ENCODE measurements around the gene TADA2A. TPM values are rescaled to one million over a fixed set of nuclear protein-coding genes. Genes with fewer than 3 reads are reported as not detected.

Gene TADA2A
- total and polyA plus RNA-seq, 2 experiments from 2014 or later = 8.4 to 18.3 TPM

DNA sequence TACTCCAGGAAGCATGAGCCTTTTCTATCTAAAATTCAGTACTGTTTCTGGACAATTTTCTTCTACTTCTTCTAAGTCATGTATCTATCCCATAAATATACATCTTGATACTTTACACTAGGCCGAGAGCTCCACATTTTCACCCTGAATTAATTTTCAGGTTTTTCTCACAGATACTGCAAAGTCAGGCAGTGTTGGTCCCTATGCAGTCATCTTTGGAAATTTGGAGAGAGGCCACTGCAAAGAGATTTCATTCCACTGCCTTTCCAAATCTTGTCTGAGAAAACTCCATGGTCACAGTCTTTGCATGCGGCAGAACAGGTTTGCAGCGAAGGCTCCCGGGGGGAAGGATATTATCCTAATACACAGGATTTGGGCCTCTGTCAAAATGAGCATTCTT is 111.2 kb downstream of the TADA2A start:
- no peak for TF ChIP-seq EZH2 (IDR thresholded peaks at IDR 0.05; ENCODE audit: borderline replicate concordance)
- no peak for TF ChIP-seq EZH2phosphoT487 (IDR thresholded peaks at IDR 0.05; ENCODE audit: low read depth, severe bottlenecking, unreplicated experiment)
- TF ChIP-seq, protein P1, sequence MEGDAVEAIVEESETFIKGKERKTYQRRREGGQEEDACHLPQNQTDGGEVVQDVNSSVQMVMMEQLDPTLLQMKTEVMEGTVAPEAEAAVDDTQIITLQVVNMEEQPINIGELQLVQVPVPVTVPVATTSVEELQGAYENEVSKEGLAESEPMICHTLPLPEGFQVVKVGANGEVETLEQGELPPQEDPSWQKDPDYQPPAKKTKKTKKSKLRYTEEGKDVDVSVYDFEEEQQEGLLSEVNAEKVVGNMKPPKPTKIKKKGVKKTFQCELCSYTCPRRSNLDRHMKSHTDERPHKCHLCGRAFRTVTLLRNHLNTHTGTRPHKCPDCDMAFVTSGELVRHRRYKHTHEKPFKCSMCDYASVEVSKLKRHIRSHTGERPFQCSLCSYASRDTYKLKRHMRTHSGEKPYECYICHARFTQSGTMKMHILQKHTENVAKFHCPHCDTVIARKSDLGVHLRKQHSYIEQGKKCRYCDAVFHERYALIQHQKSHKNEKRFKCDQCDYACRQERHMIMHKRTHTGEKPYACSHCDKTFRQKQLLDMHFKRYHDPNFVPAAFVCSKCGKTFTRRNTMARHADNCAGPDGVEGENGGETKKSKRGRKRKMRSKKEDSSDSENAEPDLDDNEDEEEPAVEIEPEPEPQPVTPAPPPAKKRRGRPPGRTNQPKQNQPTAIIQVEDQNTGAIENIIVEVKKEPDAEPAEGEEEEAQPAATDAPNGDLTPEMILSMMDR (IDR thresholded peaks at IDR 0.05; ENCODE audit: poor library complexity) = no peak
- Histone ChIP-seq H3K4me1 (ENCODE audit: insufficient read depth) (no peaks in the 10 kb centered on the region), H3K4me2 (no peak overlapping the region), H3K36me3 (replicated peaks; ENCODE audit: insufficient read depth, low read depth) (no peaks in the 10 kb centered on the region), H2AFZ (no peak overlapping the region), H3K9me2 (replicated peaks; ENCODE audit: insufficient read depth) (no peaks in the 10 kb centered on the region), H3K27ac (no peak overlapping the region), H4K20me1 (ENCODE audit: insufficient read depth, poor library complexity, severe bottlenecking) (no peaks in the 10 kb centered on the region), H3K27me3 (no peaks in the 10 kb centered on the region), H3K4me3 (no peak overlapping the region), H3K79me2 (no peaks in the 10 kb centered on the region), H3K9me3 (ENCODE audit: low read depth) (no peaks in the 10 kb centered on the region)
- WGBS (ENCODE audit: low lambda C conversion rate, missing lambda C conversion rate) = 91% methylated on average over 4 of the region's 4 CpGs
- no peak for DNase-seq (ENCODE audit: low spot score)

DNA sequence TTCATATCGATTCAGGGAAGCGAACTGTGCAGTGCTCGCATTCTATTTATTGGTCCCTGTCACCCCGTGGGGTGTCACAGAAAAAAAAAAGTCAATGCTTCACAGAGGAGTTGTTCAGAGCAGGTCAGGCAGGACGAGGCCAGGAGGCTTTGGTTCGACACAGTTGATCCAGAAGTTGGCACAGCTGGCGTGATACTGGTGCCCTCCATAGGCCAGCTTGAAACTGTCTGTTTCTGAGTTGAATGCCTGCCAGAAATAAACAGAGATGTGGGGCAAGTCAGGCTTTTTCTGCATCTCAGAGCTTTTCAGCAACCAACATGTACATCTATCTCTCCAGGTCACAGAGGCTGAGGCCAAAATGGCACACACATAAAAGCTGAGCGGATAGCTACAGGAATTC is 112.1 kb downstream of the TADA2A start:
- no peak overlapping the region for H2AFZ ChIP-seq
- no peaks in the 10 kb centered on the region for H3K27me3 ChIP-seq
- no peaks in the 10 kb centered on the region for H3K79me2 ChIP-seq
- no peaks in the 10 kb centered on the region for H3K9me2 ChIP-seq (replicated peaks; ENCODE audit: insufficient read depth)
- DNase-seq (ENCODE audit: low spot score) = no peak
- H3K36me3 ChIP-seq (replicated peaks; ENCODE audit: insufficient read depth, low read depth) = no peaks in the 10 kb centered on the region
- H3K27ac ChIP-seq = no peak overlapping the region
- no peak overlapping the region for H3K4me3 ChIP-seq
- TF ChIP-seq, protein P1 (IDR thresholded peaks at IDR 0.05; ENCODE audit: poor library complexity) = no peak
- TF ChIP-seq EZH2phosphoT487 (IDR thresholded peaks at IDR 0.05; ENCODE audit: low read depth, severe bottlenecking, unreplicated experiment) = no peak
- no peaks in the 10 kb centered on the region for H3K9me3 ChIP-seq (ENCODE audit: low read depth)
- no peak overlapping the region for H3K4me2 ChIP-seq
- H4K20me1 ChIP-seq (ENCODE audit: insufficient read depth, poor library complexity, severe bottlenecking) = no peaks in the 10 kb centered on the region
- H3K4me1 ChIP-seq (ENCODE audit: insufficient read depth) = no peaks in the 10 kb centered on the region
- 96% methylated on average over 8 of the region's 8 CpGs for WGBS (ENCODE audit: low lambda C conversion rate, missing lambda C conversion rate)

DNA sequence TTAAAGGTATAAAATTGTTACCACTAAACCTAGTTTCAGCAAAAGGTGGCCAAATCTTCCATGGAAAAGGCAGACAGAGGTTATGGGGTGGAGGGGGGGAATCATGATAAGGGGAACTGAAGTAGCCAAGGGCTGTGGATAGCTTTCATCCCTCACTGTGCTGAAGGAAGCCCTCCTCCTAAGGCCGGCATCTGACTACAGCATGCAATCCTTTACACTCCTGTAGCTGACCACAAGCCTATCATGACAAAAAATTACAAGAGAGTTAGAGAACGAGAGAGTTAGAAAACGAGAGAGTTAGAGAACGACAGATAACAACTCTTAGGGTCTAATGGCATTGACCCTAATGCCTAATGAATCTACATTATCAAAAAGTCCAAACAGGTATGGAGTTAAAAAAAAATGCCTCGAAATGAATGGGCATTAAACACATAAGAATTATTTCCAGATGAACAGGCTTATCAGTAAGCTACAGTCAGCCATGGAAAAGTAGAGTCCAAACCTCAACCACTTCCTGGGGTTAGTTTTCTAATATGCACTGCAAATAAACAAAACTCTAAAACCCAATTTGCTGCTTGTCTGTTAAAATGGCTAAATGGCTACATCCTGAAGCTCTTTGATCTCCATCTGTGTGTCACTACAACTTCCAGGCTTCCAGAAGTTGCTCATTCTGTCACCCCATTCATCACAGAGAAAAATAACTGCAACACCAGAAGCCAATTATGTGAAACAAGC is 112.7 kb downstream of the TADA2A start:
- H4K20me1 ChIP-seq (ENCODE audit: insufficient read depth, poor library complexity, severe bottlenecking) = no peaks in the 10 kb centered on the region
- no peak overlapping the region for H3K4me2 ChIP-seq

More for the DNA sequence above, 112.7 kb downstream of the TADA2A start:
- Histone ChIP-seq H3K4me3 (no peak overlapping the region), H3K27ac (no peak overlapping the region), H2AFZ (no peak overlapping the region), H3K9me2 (replicated peaks; ENCODE audit: insufficient read depth) (no peaks in the 10 kb centered on the region), H3K79me2 (no peaks in the 10 kb centered on the region), H3K9me3 (ENCODE audit: low read depth) (no peaks in the 10 kb centered on the region), H3K4me1 (ENCODE audit: insufficient read depth) (no peaks in the 10 kb centered on the region), H3K36me3 (replicated peaks; ENCODE audit: insufficient read depth, low read depth) (no peaks in the 10 kb centered on the region), H3K27me3 (no peaks in the 10 kb centered on the region)
- 70% methylated on average over 5 of the region's 5 CpGs for WGBS (ENCODE audit: low lambda C conversion rate, missing lambda C conversion rate)
- no peak for DNase-seq (ENCODE audit: low spot score)
- TF ChIP-seq, protein P1 (IDR thresholded peaks at IDR 0.05; ENCODE audit: poor library complexity) = no peak
- TF ChIP-seq EZH2phosphoT487 (IDR thresholded peaks at IDR 0.05; ENCODE audit: low read depth, severe bottlenecking, unreplicated experiment) = no peak
- no peak for TF ChIP-seq EZH2 (IDR thresholded peaks at IDR 0.05; ENCODE audit: borderline replicate concordance)
